Vagina (tissue), 2 donors: Measurements from ENCODE around the gene TCTN3.

Experiments used
- CTCF ChIP-seq, 3 experiments: fragments of 450-650 bp in 2 of 3; fragments of 200-600 bp in 1 of 3; sonication (generic) in 1 of 3; IDR thresholded peaks; one replicate each; pipeline ENCODE4 v1.5.1; 2017 to 2019; ENCODE audit warnings: antibody characterized with exemption in 3 of 3, mild to moderate bottlenecking in 2 of 3, moderate library complexity in 2 of 3
- POLR2A ChIP-seq, 2 donors: fragments of 450-650 bp; IDR thresholded peaks; one replicate each; pipeline ENCODE4 v1.6.1; 2017; ENCODE audit warnings: antibody characterized with exemption in 2 of 2, mild to moderate bottlenecking in 2 of 2, moderate library complexity in 2 of 2
- POLR2AphosphoS5 ChIP-seq, 2 donors: sonication (generic); formaldehyde crosslinking; IDR thresholded peaks; one replicate each; pipeline ENCODE4 v1.9.0; 2017; ENCODE audit warnings: antibody characterized with exemption in 2 of 2, mild to moderate bottlenecking in 2 of 2, low read depth in 1 of 2; ENCODE audit not compliant: insufficient read depth in 1 of 2

- TF ChIP-seq CTCF (IDR thresholded peaks at IDR 0.05) (no peak), POLR2AphosphoS5 (IDR thresholded peaks at IDR 0.05; ENCODE audit: insufficient read depth in 1 of 2, low read depth in 1 of 2) (no peak), POLR2A (IDR thresholded peaks at IDR 0.05) (no peak)
Measured at GRCh38 chr10:95706573-95706972, 12.8 kb upstream of the TCTN3 start.
